K562 (cell line): ENCODE measurements around the gene NHLH1. TPM values are rescaled to one million over a fixed set of nuclear protein-coding genes. Genes with fewer than 3 reads are reported as not detected.

Experiments used
- CREM ChIP-seq: IDR thresholded peaks from 2 replicates; pipeline ENCODE4 v1.6.1; 2014; ENCODE audit warnings: antibody characterized with exemption, low read depth
- KLF1 ChIP-seq: fragments of 450-650 bp; IDR thresholded peaks from 2 replicates; pipeline ENCODE4 v1.6.1; 2016; ENCODE audit warnings: missing genetic modification characterization, missing compliant biosample characterization
- MAZ ChIP-seq, 2 experiments: fragments of 450-650 bp in 1 of 2; sonication (generic) in 1 of 2; formaldehyde crosslinking; IDR thresholded peaks in 1 of 2; conservative IDR thresholded peaks in 1 of 2; 2 replicates each; pipeline versions ENCODE4 v1.4.0 to v1.5.0; 2020; ENCODE audit warnings: mild to moderate bottlenecking in 1 of 2, missing genetic modification reagents in 1 of 2
- MYNN ChIP-seq, 2 experiments: sonication (generic); formaldehyde crosslinking in 1 of 2; IDR thresholded peaks; 2 replicates each; pipeline versions ENCODE4 v1.5.0 to v1.6.1; 2016 to 2020; ENCODE audit warnings: antibody characterized with exemption in 1 of 2, missing genetic modification reagents in 1 of 2
- PHB2 ChIP-seq: fragments of 450-650 bp; IDR thresholded peaks from 2 replicates; pipeline ENCODE4 v1.6.1; 2017; ENCODE audit warnings: low read depth
- PURB ChIP-seq: sonication (generic); formaldehyde crosslinking; IDR thresholded peaks from 2 replicates; pipeline ENCODE4 v1.9.0; 2021; ENCODE audit warnings: low read depth, mild to moderate bottlenecking, missing genetic modification reagents
- RBM17 ChIP-seq: fragments of 200-400 bp; formaldehyde crosslinking; IDR thresholded peaks from 2 replicates; pipeline ENCODE4 v1.6.1; 2017; ENCODE audit warnings: low read depth, mild to moderate bottlenecking, low read length, borderline replicate concordance
- RFX1 ChIP-seq: fragments of 450-650 bp; IDR thresholded peaks from 2 replicates; pipeline ENCODE4 v1.6.1; 2016; ENCODE audit warnings: mild to moderate bottlenecking, moderate library complexity
- SMARCA4 ChIP-seq: fragments of 450-650 bp; IDR thresholded peaks from 2 replicates; pipeline ENCODE4 v1.6.1; 2016
- TAF15 ChIP-seq: fragments of 200-400 bp; formaldehyde crosslinking; IDR thresholded peaks from 2 replicates; pipeline ENCODE4 v1.6.1; 2017; ENCODE audit warnings: mild to moderate bottlenecking, low read depth, low read length, moderate library complexity
- TCFL5 ChIP-seq: fragments of 250-450 bp; sonication (Bioruptor Pico); conservative IDR thresholded peaks from 2 replicates; pipeline ENCODE4 v1.6.1; 2021; ENCODE audit warnings: mild to moderate bottlenecking, moderate library complexity, matching md5 sums
- XRCC4 ChIP-seq: IDR thresholded peaks from one replicate; pipeline ENCODE4 v1.6.1; 2011; ENCODE audit not compliant: insufficient read depth, insufficient read length; ENCODE audit errors: extremely low read depth
- ZNF436 ChIP-seq: fragments of 250-450, 450-650 bp; sonication (Bioruptor Pico); formaldehyde crosslinking; IDR thresholded peaks from 2 replicates; pipeline ENCODE4 v1.7.0; 2020; ENCODE audit warnings: mild to moderate bottlenecking
- polyA plus RNA-seq, 8 experiments: library from polyadenylated mRNA; depleted of rRNA in 4 of 8; stranded (reverse) in 5 of 8; unstranded in 3 of 8; fragments of >200 nt; fragmentation: Nextera tagmentation in 2 of 8; fragmentation: Illumina TruSeq in 1 of 8; extraction: Ambion mirVana in 2 of 8; extraction: Trizol in 1 of 8; gene quantifications; 2 replicates each; pipeline versions ENCODE4 v1.2.1 to v1.2.3, GENCODE V29; 2011 to 2014; ENCODE audit warnings: inconsistent platforms in 1 of 8, missing spikeins in 1 of 8
- total RNA-seq, 7 experiments: library from RNA; depleted of rRNA in 6 of 7; stranded (reverse); fragments of >200 nt in 6 of 7; fragmentation: Illumina TruSeq in 2 of 7; extraction: Trizol in 2 of 7; gene quantifications; 2 replicates each; pipeline versions ENCODE4 v1.2.1 to v1.2.3, GENCODE V29; 2011 to 2021; ENCODE audit warnings: low replicate concordance in 1 of 7
- TF ChIP-seq, protein P1 (sequence below), 2 experiments: fragments of 450-650 bp in 1 of 2; sonication (generic) in 1 of 2; formaldehyde crosslinking in 1 of 2; IDR thresholded peaks in 1 of 2; conservative IDR thresholded peaks in 1 of 2; 2 replicates each; pipeline versions ENCODE4 v1.6.1 to v1.8.1; 2016 to 2023; ENCODE audit warnings: mild to moderate bottlenecking in 2 of 2, moderate library complexity in 2 of 2, inconsistent platforms in 1 of 2, missing genetic modification reagents in 1 of 2
- TF ChIP-seq, protein P2 (sequence below), 2 experiments: fragments of 450-650 bp; IDR thresholded peaks; 2 replicates each; pipeline ENCODE4 v1.6.1; 2016; ENCODE audit warnings: mild to moderate bottlenecking in 2 of 2, borderline replicate concordance in 1 of 2, low read depth in 1 of 2, moderate library complexity in 1 of 2
- TF ChIP-seq, protein P3 (sequence below): IDR thresholded peaks from 2 replicates; pipeline ENCODE4 v1.6.1; 2011; ENCODE audit not compliant: insufficient read length; ENCODE audit errors: extremely low read depth

The NHLH1 gene
- total and polyA plus RNA-seq, 9 of the 15 experiments (the other 6 are each of a cell fraction or from before 2014, with no cell fraction given): 0.09 to 1.3 (median 0.35) TPM; not detected in 1

DNA sequence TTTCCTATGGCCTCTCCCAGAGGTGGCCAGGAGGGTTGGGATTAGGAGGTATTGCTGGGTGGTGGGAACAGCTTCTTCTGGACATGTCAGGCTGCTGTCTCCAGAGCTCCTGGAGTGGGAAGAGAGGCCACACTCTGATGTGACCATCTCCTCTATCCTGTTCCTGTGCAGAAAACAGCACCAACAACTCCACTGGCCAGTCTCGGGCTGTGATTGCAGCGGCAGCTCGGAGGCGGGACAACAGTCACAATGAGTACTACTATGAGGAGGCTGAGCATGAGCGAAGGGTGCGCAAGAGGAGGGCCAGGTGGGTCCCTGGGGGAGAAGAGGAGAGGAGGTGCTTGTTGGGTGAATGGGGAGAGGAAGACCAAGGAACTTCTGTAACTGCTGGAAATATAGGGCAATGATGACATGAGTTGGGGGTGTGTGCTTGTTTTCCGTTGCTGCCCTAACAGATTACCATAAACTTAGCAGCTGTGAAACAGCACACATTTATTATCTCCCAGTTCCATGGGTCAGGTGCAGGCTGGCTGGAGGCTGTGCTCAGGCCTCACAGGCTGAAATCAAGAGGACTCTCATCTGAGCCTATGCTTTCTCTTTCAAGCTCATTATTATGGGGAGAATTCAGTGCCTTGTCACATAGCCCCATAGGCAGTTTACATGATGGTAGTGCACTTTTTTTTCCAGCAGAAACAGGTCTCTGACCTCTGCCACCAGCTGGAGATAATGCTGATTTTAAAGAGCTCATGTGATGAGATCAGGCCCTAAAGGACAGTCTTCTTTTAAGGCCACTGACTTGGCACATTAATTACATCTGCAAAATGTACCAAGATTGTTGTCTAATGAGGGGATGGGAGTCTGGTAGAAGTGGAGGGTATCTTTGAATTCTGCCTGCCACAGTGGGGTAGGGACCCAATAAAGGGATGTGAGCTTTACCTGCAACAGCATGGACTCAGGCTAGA, 54.3 kb downstream of the NHLH1 start (continued):
- TF ChIP-seq, protein P1, sequence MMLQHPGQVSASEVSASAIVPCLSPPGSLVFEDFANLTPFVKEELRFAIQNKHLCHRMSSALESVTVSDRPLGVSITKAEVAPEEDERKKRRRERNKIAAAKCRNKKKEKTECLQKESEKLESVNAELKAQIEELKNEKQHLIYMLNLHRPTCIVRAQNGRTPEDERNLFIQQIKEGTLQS (IDR thresholded peaks at IDR 0.05): peak; percentile 56; the same call in 1 of the 2 replicates
- TF ChIP-seq, protein P1 (CRISPR knock-in tag; conservative IDR thresholded peaks at IDR 0.05): no peak
- TF ChIP-seq SMARCA4 (peak; percentile 50; the same call in 1 of the 2 replicates), RFX1 (no peak), RBM17 (no peak), PHB2 (no peak), TCFL5 (CRISPR knock-in tag) (no peak), ZNF436 (CRISPR knock-in tag) (no peak), MAZ (CRISPR knock-in tag; conservative IDR thresholded peaks at IDR 0.05 in 1 of 2, IDR thresholded peaks at IDR 0.05 in 1 of 2) (no peak), PURB (no peak), TAF15 (no peak), KLF1 (tag) (no peak), XRCC4 (no peak), MYNN (IDR thresholded peaks at IDR 0.05) (no peak), MYNN (CRISPR knock-in tag; IDR thresholded peaks at IDR 0.05) (no peak), CREM (no peak)
- TF ChIP-seq, protein P2, sequence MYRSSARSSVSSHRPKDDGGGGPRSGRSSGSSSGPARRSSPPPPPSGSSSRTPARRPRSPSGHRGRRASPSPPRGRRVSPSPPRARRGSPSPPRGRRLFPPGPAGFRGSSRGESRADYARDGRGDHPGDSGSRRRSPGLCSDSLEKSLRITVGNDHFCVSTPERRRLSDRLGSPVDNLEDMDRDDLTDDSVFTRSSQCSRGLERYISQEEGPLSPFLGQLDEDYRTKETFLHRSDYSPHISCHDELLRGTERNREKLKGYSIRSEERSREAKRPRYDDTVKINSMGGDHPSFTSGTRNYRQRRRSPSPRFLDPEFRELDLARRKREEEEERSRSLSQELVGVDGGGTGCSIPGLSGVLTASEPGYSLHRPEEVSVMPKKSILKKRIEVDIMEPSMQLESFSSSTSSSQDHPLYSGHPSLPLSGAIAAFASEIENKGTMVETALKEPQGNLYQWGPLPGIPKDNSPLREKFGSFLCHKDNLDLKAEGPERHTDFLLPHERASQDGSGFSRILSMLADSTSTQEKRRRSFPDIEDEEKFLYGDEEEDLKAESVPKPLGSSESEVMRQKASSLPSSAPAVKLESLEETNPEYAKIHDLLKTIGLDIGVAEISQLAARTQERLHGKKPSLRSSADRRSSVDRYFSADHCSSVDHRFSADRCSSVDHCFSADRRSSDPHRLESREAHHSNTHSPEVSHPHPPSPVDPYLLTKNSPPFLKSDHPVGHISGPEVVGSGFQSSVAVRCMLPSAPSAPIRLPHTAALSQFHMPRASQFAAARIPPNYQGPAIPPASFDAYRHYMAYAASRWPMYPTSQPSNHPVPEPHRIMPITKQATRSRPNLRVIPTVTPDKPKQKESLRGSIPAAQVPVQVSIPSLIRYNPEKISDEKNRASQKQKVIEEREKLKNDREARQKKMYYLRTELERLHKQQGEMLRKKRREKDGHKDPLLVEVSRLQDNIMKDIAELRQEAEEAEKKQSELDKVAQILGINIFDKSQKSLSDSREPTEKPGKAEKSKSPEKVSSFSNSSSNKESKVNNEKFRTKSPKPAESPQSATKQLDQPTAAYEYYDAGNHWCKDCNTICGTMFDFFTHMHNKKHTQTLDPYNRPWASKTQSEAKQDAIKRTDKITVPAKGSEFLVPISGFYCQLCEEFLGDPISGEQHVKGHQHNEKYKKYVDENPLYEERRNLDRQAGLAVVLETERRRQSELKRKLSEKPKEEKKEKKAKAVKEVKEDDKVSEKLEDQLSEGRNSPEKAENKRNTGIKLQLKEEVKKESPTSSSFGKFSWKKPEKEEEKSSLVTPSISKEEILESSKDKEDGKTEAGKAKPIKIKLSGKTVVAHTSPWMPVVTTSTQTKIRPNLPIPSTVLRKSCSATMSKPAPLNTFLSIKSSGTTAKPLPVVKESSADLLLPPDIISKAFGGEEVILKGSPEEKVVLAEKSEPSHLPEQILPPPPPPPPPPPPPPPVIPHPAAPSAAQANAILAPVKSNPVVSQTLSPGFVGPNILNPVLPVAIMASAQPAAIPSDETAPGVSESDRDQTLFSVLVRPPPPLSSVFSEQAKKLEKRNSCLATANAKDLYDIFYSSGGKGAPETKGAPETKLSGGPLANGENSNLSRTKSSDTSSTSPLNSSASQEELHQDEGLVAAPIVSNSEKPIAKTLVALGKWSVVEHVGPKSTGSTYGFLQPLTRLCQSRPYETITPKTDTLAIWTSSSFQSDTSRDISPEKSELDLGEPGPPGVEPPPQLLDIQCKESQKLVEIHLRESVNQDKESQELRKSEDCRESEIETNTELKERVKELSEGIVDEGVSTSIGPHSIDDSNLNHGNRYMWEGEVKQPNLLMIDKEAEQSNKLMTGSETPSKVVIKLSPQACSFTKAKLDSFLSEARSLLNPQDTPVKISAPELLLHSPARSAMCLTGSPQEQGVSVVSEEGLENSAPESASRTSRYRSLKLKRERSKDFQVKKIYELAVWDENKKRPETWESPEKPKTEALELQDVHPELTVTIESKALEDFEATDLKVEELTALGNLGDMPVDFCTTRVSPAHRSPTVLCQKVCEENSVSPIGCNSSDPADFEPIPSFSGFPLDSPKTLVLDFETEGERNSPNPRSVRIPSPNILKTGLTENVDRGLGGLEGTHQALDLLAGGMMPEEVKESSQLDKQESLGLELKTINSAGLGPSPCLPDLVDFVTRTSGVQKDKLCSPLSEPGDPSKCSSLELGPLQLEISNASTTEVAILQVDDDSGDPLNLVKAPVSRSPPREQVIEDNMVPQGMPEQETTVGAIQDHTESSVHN (IDR thresholded peaks at IDR 0.05; ENCODE audit: borderline replicate concordance in 1 of 2, low read depth in 1 of 2): 0 out of 4 replicates have a peak, but pooled peaks of 1 of the 2 experiments have one; percentile 36
- TF ChIP-seq, protein P3, sequence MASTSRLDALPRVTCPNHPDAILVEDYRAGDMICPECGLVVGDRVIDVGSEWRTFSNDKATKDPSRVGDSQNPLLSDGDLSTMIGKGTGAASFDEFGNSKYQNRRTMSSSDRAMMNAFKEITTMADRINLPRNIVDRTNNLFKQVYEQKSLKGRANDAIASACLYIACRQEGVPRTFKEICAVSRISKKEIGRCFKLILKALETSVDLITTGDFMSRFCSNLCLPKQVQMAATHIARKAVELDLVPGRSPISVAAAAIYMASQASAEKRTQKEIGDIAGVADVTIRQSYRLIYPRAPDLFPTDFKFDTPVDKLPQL: no peak
